ENCODE measurements around the gene ZNF692.
"Not testable (repeated sequence)": the region's sequence is repeated elsewhere in the genome, so short reads cannot be mapped to it uniquely, and the experiment has no call there.

ZNF692 gene

GRCh38 chr1:248850536-248851251, 8.2 kb downstream of the ZNF692 start:
- in situ Hi-C loops (cut with MboI; ENCODE audit: low sequenced_read_pairs) = no loop called here

GRCh38 chr1:248850124-248850523, 8.8 kb downstream of the ZNF692 start:
- in situ Hi-C loops (cut with MboI; ENCODE audit: low sequenced_read_pairs) = no loop called here

GRCh38 chr1:248849637-248850036, 9.2 kb downstream of the ZNF692 start:
- in situ Hi-C loops (cut with MboI; ENCODE audit: low sequenced_read_pairs) = no loop called here

- in situ Hi-C loops (cut with MboI; ENCODE audit: low sequenced_read_pairs) = no loop called here
These were observed 9.7 kb downstream of the ZNF692 start for GRCh38 chr1:248849152-248849551.

- in situ Hi-C loops (cut with MboI; ENCODE audit: low sequenced_read_pairs) = no loop called here
These were observed 10.3 kb downstream of the ZNF692 start for GRCh38 chr1:248848602-248849001.

- in situ Hi-C loops (cut with MboI; ENCODE audit: low sequenced_read_pairs) = no loop called here
These were observed 10.8 kb downstream of the ZNF692 start for GRCh38 chr1:248847956-248848561.

GRCh38 chr1:248847181-248847955, 11.5 kb downstream of the ZNF692 start:
- in situ Hi-C loops (cut with MboI; ENCODE audit: low sequenced_read_pairs) = no loop called here

GRCh38 chr1:248844526-248844925, 14.4 kb downstream of the ZNF692 start:
- in situ Hi-C loops (cut with MboI; ENCODE audit: low sequenced_read_pairs) = no loop called here

GRCh38 chr1:248843687-248844086, 15.2 kb downstream of the ZNF692 start:
- in situ Hi-C loops (cut with MboI; ENCODE audit: low sequenced_read_pairs) = no loop called here

GRCh38 chr1:248842781-248843331, 16.0 kb downstream of the ZNF692 start:
- in situ Hi-C loops (cut with MboI; ENCODE audit: low sequenced_read_pairs) = no loop called here

GRCh38 chr1:248841702-248842395, 17.0 kb downstream of the ZNF692 start:
- in situ Hi-C loops (cut with MboI; ENCODE audit: low sequenced_read_pairs) = no loop called here

- in situ Hi-C loops (cut with MboI; ENCODE audit: low sequenced_read_pairs) = no loop called here
These were observed 17.9 kb downstream of the ZNF692 start for GRCh38 chr1:248840946-248841345.

- in situ Hi-C loops (cut with MboI; ENCODE audit: low sequenced_read_pairs) = no loop called here
These were observed 19.7 kb downstream of the ZNF692 start for GRCh38 chr1:248839168-248839555.

GRCh38 chr1:248838357-248839167, 20.3 kb downstream of the ZNF692 start:
- in situ Hi-C loops (cut with MboI; ENCODE audit: low sequenced_read_pairs) = no loop called here

- in situ Hi-C loops (cut with MboI; ENCODE audit: low sequenced_read_pairs) = no loop called here
These were observed 21.0 kb downstream of the ZNF692 start, which contains the start of gene ZNF672 for GRCh38 chr1:248837781-248838356. Gene ZNF672 (plus strand): TSS chr1:248838224. CDS start chr1:248847275, 9,051 bp downstream.

GRCh38 chr1:248837045-248837780, 21.7 kb downstream of the ZNF692 start:
- in situ Hi-C loops (cut with MboI; ENCODE audit: low sequenced_read_pairs) = no loop called here

- in situ Hi-C loops (cut with MboI; ENCODE audit: low sequenced_read_pairs) = no loop called here
These were observed 24.4 kb downstream of the ZNF692 start for GRCh38 chr1:248834343-248834940.

GRCh38 chr1:248831842-248832241, 27.0 kb downstream of the ZNF692 start:
- in situ Hi-C loops (cut with MboI; ENCODE audit: low sequenced_read_pairs) = no loop called here

GRCh38 chr1:248830718-248831017, 28.2 kb downstream of the ZNF692 start:
- in situ Hi-C loops (cut with MboI; ENCODE audit: low sequenced_read_pairs) = not testable (repeated sequence)
